GM19238 (cell line): Measurements from ENCODE around the gene GATA2.
A peak's percentile ranks its signal among the peaks of the same experiment; 100 is the strongest.

Experiments
- DNase-seq: peaks from one replicate; pipeline ENCODE4 v3.0.0; 2011; ENCODE audit warnings: low spot score; ENCODE audit not compliant: insufficient read length

Gene GATA2

DNA sequence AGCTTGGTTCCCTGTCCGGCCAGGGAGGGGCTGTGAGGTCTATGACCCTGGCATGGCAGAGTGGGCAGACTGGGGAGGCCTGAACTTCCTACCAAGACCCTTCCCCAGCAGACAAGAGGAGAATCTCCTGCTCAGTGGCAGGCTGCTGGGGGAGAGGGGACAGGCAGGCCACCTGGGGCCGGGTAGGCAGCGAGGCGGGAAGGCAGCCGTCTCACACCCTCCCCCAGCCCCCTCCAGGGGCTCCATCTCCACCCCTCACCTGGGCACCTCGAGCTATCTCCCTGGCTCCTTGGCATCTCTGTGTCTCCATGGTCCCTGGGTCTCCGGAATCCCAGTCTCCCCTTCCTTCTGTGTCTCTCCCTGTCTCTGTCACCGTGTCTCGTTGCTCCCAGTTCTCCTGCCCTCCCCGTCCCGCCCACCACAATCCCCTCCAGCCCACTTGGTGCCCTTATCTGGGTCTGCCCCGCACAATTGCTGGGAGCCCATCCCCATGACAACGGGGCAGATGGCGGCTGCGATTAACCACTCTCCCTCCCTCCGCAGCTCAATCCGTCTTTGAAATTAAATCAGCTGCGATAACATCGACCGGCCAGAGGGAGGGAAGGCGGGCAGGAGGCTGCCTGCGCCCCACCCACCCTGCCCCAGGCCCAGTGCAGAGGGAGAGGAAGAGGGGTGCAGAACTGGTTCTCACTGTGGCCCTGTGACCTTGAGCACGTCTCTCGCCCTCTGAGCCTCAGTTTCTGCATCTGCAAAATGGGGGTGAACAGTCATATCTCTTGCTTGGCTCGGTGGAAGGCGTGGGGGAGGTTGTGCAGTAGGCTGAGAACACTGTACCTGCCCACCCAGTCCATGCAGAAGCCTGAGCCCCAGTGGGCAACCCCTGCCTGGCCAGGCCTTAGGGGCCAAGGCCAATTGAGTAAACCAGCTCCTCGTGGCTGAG lies 36.0 kb downstream of the GATA2 start:
- DNase-seq: no peak

GRCh38 chr3:128455786-128456748 lies 36.9 kb downstream of the GATA2 start:
- no peak for DNase-seq

- DNase-seq: no peak
These were observed 37.9 kb downstream of the GATA2 start for GRCh38 chr3:128455116-128455515.

DNA sequence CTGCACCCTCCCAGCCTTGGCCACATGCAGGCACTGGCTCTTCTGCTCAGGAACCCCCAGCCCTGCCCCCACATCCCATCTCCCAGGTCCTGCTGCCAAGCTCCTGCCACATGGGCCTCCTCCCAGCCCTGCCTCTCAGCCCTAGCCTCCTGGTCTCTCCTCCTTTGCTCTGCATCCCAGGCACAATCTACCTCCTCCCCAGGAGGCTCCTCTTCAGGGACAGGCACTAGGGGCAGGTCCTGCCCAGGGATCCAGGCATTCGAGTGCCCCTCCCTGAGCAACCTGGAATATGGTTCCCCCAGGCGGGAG lies 38.7 kb downstream of the GATA2 start:
- no peak for DNase-seq

DNA sequence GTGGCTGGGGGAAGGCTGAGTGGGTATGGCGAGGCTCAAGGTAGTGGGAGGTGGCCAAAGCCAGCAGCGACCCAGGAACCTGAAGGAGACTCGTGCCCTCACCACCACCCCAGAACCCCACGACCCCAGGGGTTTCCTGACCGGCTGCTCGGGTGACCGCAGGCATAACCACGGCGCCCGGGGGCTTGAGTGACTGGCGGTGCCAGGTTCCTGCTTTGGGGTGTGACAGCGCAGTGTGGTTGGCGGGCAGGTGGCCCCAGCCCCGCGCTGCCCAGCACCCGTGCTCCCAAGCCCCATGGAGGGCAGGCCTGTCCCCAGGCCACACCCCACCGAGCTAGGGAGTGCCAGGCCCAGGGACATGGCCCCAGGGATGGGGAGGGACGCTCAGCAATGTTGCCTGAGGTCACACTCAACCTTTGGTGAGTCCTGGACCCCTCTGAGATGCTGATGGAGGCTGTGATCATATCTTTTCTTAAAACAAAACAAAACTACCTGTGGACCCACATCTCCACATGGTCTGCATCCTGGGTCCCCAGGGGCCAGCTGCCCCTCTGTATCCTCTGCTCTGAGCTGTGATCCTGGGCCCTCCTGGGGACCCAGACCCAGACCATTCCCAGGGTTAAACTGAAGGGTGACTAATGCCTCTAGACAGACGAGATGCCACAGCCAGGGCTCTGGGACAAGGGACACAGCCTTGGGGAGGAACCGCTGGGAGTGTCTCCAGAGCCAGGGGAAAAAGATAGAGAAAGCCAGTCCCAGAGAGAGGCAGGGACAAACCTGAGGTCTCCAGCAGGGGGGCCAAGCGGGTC lies 39.3 kb downstream of the GATA2 start:
- DNase-seq: no peak

GRCh38 chr3:128452678-128453275 lies 40.2 kb downstream of the GATA2 start:
- no peak for DNase-seq

DNA sequence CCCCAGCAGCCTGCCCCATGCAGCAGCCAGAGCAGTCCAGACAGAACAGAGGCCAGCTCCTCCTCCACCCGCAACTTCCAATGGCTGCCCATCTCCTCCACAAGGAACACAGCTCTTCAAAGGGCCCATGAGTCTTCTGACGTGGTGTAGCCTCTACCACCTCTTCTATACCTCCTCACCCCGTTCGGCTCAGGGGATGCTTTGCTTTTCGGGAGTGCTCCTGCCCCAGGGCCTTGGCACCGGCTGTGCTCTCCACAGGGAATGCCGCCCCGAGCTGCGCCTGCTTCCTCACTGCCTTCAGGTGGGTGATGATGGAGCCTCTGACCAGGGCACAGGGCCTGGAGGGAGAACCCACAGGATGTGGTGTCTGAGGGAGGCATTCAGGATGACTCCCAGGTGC lies 40.9 kb downstream of the GATA2 start:
- no peak for DNase-seq

- DNase-seq: no peak
These were observed 43.8 kb downstream of the GATA2 start for GRCh38 chr3:128449111-128449638.

DNA sequence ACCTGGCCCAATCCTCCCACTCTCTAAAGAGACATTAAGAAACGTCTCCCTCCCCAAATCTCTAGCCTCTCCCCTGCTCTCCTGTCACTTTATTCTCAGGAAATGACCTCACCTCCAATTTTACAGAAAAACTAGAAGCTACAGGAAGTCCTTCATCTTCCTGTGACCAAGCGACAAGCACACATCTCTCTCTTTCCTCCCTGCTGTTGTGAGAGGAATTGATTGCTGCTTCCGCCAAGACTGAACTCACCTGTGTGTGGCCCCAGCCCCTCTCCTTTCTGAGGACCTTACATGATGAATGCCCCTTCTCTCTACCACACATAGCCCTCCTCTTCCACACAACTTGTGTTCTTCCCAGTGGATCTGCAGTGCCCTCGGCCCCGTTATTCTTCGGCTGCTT lies 44.5 kb downstream of the GATA2 start:
- no peak for DNase-seq

DNA sequence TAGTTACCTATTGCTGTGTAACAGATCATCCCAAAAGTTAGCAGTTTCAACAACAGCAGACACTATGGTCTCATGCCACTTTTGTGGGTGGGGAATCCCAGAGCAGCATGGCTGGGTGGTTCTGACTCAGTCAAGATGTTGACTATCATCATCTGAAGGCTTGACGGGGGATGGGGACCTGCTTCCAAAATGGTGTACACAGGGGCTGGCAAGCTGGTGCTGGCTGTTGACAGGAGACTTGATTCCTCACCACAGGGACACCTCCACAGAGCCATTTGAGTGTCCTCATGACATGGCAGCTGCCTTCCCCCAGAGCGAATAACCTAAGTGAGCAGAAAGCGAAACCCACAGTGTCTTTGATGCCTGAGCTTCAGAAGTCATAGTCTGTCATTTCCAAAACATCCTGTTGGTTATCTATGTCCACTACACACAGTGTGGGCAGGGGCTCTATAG lies 45.4 kb downstream of the GATA2 start:
- DNase-seq: peak; percentile 45

DNA sequence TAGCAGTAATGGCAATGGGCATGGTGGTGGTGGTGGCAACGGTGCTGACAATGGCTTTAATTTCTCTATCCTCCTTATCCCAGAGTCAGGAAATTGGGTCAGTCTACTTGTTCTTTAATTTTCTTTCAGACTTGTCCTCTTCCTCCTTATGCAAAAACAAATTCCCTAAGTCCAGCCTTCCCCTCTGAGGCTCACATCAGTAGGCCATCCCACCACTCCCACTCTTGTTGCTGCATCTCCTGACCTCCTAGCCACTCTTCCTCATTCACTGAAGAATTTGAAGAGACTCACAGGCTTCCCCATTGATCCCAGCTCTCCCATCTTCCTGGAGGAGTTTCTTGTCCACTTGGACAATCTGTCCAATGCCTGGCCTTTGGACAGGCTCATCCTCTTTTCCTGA lies 46.2 kb downstream of the GATA2 start:
- DNase-seq: no peak

DNA sequence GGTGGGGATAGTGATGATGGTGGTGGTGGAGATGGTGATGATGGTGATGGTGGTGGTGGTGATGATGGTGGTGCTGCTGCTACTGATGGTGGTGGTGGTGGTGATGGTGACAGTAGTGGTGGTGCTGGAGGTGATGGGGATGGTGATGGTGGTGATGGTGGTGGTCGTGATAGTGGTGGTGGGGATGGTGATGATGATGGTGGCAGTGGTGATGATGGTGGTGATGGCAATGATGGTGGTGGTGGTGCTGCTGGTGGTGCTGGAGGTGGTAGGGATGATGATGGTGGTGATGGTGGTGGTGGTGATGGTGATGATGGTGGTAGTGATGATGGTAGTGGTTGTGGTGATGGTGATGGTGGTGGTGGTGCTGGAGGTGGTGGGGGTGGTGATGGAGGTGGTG lies 47.6 kb downstream of the GATA2 start:
- no peak for DNase-seq

DNA sequence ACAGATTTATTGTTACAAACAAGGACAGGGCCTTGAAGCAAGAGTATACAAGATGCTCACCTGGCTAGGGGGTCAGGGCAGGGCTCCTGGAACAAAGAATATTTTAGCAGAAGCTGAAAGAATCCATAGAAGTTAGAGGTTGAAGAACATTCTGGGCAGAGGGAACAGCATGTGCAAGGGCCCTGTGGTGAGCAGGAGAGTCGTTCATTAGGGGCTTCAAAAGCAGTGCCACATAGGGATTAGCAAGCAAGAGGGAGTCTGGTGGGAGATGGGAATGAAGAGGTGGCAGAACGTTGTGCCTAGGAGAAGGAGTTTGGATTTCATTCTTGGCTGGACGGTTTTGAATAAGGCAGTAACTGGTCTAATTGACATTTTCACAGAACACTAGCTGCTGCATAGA lies 49.2 kb downstream of the GATA2 start:
- no peak for DNase-seq

GRCh38 chr3:128442949-128443348 lies 50.1 kb downstream of the GATA2 start:
- DNase-seq: no peak

DNA sequence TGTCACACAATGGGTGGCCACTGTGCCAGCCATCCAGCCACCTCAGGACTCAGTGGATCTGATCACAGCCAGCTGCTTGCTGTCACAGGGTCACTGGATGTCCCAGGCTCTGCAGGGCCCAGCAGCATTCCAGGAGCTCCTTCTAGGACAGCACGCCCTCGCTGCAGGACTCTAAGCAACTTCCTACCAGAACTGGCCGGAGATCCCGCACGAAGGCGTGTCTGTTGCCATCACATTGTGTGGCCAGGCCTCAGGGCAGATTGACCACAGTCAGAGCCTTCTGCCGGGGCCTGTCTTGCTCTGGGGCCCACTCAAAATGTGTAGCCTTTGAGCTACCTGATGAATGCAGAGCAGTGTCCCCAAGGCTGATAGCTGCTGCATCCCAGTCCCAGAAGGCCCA lies 50.9 kb downstream of the GATA2 start:
- no peak for DNase-seq

- DNase-seq: no peak
These were observed 53.8 kb downstream of the GATA2 start for GRCh38 chr3:128439226-128439625.

DNA sequence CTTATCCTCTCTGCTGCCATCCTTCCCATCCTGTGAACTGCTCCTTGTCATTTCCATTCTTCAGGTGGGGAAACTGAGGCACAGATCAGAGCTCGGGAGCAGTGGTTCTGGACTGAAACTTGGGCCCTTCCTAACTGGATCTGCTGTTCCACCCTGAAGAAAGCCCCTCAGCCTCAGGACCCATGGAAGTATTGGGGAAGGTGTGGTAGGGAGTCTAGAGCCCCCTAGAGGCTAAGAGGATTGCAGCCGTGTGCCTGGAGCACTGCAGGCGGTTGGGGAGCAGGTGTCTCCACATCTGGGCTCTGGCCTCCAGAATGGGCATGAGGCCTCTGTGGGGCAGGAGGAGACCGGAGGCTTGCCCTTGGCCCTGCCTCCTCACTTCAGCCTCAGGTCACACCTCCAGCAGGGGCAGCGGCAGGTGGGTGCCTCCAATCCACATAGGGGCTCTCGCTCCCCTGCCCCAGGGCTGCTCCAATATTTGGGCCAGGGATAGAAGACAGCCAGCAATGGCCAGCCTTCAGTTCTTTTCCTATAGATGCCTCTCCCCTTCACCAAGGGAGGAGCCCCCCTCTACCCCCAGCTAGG lies 54.4 kb downstream of the GATA2 start:
- DNase-seq: no peak

DNA sequence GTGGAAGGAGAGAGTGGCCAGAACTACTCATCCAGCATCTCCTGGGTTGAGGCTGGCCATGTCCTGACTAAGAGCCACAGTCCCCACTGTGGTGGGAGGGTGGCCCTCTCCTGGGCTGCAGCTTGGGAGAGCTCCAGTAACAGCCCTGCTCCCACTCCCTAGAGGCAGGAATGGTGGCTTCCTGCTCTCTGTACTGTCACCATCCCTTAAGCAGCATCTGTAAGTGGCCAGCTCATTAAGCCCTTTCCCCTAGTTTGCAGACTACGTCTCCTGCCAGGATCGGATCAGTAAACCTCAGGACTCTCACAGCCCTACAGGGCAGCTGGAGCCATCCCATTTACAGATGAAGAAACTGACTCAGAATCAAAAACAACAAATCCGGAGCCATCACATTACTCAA lies 56.8 kb downstream of the GATA2 start:
- DNase-seq: no peak

DNA sequence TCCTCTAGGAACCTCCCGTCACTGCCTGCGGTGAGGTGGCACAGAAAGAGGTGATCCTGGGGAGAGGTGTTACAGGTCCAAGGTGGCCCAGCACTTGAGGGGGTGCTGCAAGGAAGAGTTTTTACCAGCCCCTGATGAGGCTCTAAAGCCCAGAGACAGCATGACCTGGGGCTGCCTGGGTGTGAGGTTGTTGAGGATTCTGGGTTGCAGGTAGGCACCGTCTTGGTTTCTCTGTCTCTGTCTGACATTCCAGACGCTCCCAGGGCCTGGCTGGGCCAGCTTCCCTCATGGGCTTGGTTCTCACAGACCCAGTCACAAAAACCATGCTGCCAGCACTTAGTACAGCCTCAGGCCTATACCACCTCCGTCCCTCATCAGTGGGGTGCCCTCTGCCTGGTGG lies 57.4 kb downstream of the GATA2 start:
- DNase-seq: no peak

- no peak for DNase-seq
These were observed 57.9 kb downstream of the GATA2 start for GRCh38 chr3:128435058-128435457.
